ENCODE measurements around the gene TMEM120B. TPM values are rescaled to one million over a fixed set of nuclear protein-coding genes. Genes with fewer than 3 reads are reported as not detected.
A peak's percentile ranks its signal among the peaks of the same experiment; 100 is the strongest.
"Not testable (repeated sequence)": the region's sequence is repeated elsewhere in the genome, so short reads cannot be mapped to it uniquely, and the experiment has no call there.

TMEM120B gene
- total RNA-seq, 1 experiment from 2014 or later, result 8.7 TPM

GRCh38 chr12:121789800-121790728 lies 77.5 kb downstream of the TMEM120B start:
- Histone ChIP-seq H4K20me1 (ENCODE audit: insufficient read depth, low read depth, low read length) (no peaks in the 10 kb centered on the region), H3K9me3 (ENCODE audit: low read length) (no peaks in the 10 kb centered on the region), H3K79me2 (ENCODE audit: low read length) (no peaks in the 10 kb centered on the region), H3K4me1 (ENCODE audit: low read length) (peaks cover 41% of the 10 kb centered on the region), H3K36me3 (ENCODE audit: insufficient read depth, low read length) (no peaks in the 10 kb centered on the region), H3K9ac (ENCODE audit: low read length) (peak overlapping the region; percentile 51), H3K27me3 (ENCODE audit: low read length) (no peaks in the 10 kb centered on the region), H3K27ac (ENCODE audit: low read length) (no peak overlapping the region), H3K9me2 (replicated peaks; ENCODE audit: insufficient read depth, low read length) (no peaks in the 10 kb centered on the region), H3K4me3 (ENCODE audit: low read length) (no peak overlapping the region; the same call in 1 of the 2 replicates), H3K4me2 (ENCODE audit: low read depth, low read length, poor library complexity, severe bottlenecking) (peak overlapping the region; percentile 34), H2AFZ (ENCODE audit: low read length) (peak overlapping the region; percentile 18; the same call in 1 of the 2 replicates)
- DNase-seq, result peak; percentile 81

GRCh38 chr12:121790785-121791184 lies 78.2 kb downstream of the TMEM120B start:
- H2AFZ ChIP-seq (ENCODE audit: low read length); H3K27me3 ChIP-seq (ENCODE audit: low read length); H3K4me2 ChIP-seq (ENCODE audit: low read depth, low read length, poor library complexity, severe bottlenecking); H3K9me2 ChIP-seq (replicated peaks; ENCODE audit: insufficient read depth, low read length); H3K9me3 ChIP-seq (ENCODE audit: low read length); H3K79me2 ChIP-seq (ENCODE audit: low read length); H3K36me3 ChIP-seq (ENCODE audit: insufficient read depth, low read length); DNase-seq; H4K20me1 ChIP-seq (ENCODE audit: insufficient read depth, low read depth, low read length); H3K27ac ChIP-seq (ENCODE audit: low read length); H3K4me3 ChIP-seq (ENCODE audit: low read length): not testable (repeated sequence)
- Histone ChIP-seq H3K4me1 (ENCODE audit: low read length) (peaks cover 44% of the 10 kb centered on the region), H3K9ac (ENCODE audit: low read length) (0 out of 2 replicates have a peak overlapping the region, but pooled peaks have one; percentile 51)

DNA sequence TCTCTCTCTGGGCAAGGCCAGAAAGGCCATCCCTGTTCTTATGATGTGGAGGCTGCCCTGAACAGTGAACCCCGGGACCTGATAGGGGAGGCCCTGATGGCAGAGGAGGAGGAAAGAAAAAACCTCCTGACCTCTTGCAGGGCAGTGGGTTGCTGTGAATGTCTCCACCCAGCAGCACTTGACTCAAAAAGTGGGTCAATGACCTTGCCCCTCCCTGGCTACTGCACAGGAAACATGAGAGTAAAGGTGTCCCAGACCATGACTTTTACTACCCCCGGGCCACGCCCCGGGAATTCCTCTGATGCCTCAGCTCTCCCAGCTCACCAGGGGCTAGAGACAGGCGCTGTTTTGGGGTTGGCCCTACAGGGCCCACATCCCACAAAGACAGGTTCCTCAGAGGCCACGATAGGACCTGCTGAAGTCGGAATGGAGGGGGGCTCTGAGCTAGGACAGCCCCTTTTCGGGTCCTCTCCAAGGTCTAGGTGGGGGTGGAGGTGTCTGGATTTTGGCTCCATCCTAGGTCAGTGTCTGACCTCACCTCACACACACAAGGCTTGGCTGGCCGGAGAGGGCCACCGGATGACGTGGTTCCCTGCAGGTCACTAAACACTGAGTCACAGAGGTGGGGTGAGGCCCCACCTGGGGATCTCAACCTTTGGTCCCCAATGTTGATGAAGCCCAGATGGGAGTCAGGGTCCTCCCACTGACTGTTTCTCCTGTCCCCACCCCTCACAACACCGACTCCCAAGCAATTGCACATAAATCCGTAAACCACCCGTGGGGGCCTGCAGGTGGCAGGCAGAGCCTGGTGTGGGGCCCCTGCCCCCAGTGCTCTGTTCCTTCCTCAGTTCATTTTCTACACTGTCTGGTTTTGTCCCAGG lies 79.4 kb downstream of the TMEM120B start:
- Histone ChIP-seq H3K4me1 (ENCODE audit: low read length) (peaks cover 44% of the 10 kb centered on the region), H3K9me2 (replicated peaks; ENCODE audit: insufficient read depth, low read length) (no peaks in the 10 kb centered on the region), H3K36me3 (ENCODE audit: insufficient read depth, low read length) (no peaks in the 10 kb centered on the region), H3K27me3 (ENCODE audit: low read length) (no peaks in the 10 kb centered on the region), H3K9me3 (ENCODE audit: low read length) (no peaks in the 10 kb centered on the region), H4K20me1 (ENCODE audit: insufficient read depth, low read depth, low read length) (peaks cover 4% of the 10 kb centered on the region; the same call in 1 of the 2 replicates), H3K4me3 (ENCODE audit: low read length) (no peak overlapping the region), H3K4me2 (ENCODE audit: low read depth, low read length, poor library complexity, severe bottlenecking) (no peak overlapping the region), H3K27ac (ENCODE audit: low read length) (no peak overlapping the region), H2AFZ (ENCODE audit: low read length) (no peak overlapping the region), H3K9ac (ENCODE audit: low read length) (no peak overlapping the region), H3K79me2 (ENCODE audit: low read length) (no peaks in the 10 kb centered on the region)
- peak; percentile 43 for DNase-seq

GRCh38 chr12:121792607-121793439 lies 80.3 kb downstream of the TMEM120B start:
- no peak overlapping the region for H2AFZ ChIP-seq (ENCODE audit: low read length)
- no peaks in the 10 kb centered on the region for H3K36me3 ChIP-seq (ENCODE audit: insufficient read depth, low read length)
- H3K9me3 ChIP-seq (ENCODE audit: low read length), result no peaks in the 10 kb centered on the region
- DNase-seq, result peak; percentile 68
- H4K20me1 ChIP-seq (ENCODE audit: insufficient read depth, low read depth, low read length), result peaks cover 4% of the 10 kb centered on the region; the same call in 1 of the 2 replicates
- H3K4me3 ChIP-seq (ENCODE audit: low read length), result peak overlapping the region; percentile 65
- H3K4me2 ChIP-seq (ENCODE audit: low read depth, low read length, poor library complexity, severe bottlenecking), result peak overlapping the region; percentile 60
- no peaks in the 10 kb centered on the region for H3K79me2 ChIP-seq (ENCODE audit: low read length)
- no peak overlapping the region for H3K27ac ChIP-seq (ENCODE audit: low read length)
- H3K9me2 ChIP-seq (replicated peaks; ENCODE audit: insufficient read depth, low read length), result no peaks in the 10 kb centered on the region
- peak overlapping the region; percentile 53 for H3K9ac ChIP-seq (ENCODE audit: low read length)
- H3K27me3 ChIP-seq (ENCODE audit: low read length), result no peaks in the 10 kb centered on the region
- peaks cover 44% of the 10 kb centered on the region for H3K4me1 ChIP-seq (ENCODE audit: low read length)

- no peaks in the 10 kb centered on the region for H3K36me3 ChIP-seq (ENCODE audit: insufficient read depth, low read length)
- no peaks in the 10 kb centered on the region for H3K9me2 ChIP-seq (replicated peaks; ENCODE audit: insufficient read depth, low read length)
- H3K4me3 ChIP-seq (ENCODE audit: low read length), result peak within 1 kb of the TSS; percentile 65
- H4K20me1 ChIP-seq (ENCODE audit: insufficient read depth, low read depth, low read length), result peaks cover 4% of the 10 kb centered on the region; the same call in 1 of the 2 replicates
- H3K4me1 ChIP-seq (ENCODE audit: low read length), result peaks cover 44% of the 10 kb centered on the region
- peak within 1 kb of the TSS; percentile 56 for H3K9ac ChIP-seq (ENCODE audit: low read length)
- no peaks in the 10 kb centered on the region for H3K27me3 ChIP-seq (ENCODE audit: low read length)
- no peaks in the 10 kb centered on the region for H3K9me3 ChIP-seq (ENCODE audit: low read length)
- H3K27ac ChIP-seq (ENCODE audit: low read length), result no peak within 1 kb of the TSS
- no peaks in the 10 kb centered on the region for H3K79me2 ChIP-seq (ENCODE audit: low read length)
- peak within 1 kb of the TSS; percentile 59; the same call in 1 of the 2 replicates for H2AFZ ChIP-seq (ENCODE audit: low read length)
- DNase-seq, result peak; percentile 75
- H3K4me2 ChIP-seq (ENCODE audit: low read depth, low read length, poor library complexity, severe bottlenecking), result peak within 1 kb of the TSS; percentile 60
Observed at GRCh38 chr12:121793440-121793837, 80.9 kb downstream of the TMEM120B start, which contains the start of gene RHOF. Gene RHOF, minus strand, starts transcription at chr12:121793688. Its CDS starts 55 bp downstream, at chr12:121793633.

DNA sequence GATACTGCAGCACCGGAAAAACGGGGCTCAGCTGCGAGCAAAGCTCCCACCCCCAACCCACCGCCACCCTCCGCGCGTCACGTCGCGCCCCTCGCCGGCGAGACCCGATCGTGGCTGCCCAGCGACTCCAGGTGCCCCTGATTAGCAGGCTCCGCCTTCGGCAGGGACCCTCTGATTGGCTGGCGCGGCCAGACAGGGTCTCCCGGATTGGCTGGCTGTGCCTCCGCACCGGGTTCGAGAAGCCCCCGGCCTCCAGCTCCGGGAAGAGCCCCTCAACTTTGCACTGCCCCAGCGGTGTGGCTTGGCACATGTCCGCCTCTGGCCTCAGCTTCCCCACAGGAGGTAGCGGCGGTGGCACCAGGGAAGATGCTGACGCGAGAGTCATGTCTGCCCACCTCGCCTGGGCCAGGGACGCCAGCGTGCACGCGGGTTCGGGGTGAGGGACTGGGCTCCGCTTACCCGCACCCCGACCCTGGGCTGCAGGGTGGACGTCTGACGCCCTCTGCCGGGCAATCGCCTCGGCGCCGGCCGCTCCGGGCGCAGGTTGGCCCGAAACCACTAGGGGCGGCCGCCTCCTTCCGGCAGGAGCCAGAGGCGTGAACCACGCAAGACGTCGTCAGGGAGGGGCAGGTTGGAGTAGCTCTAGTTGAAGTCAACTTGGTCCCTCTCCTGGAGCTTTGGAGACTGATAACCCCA lies 81.4 kb downstream of the TMEM120B start:
- Histone ChIP-seq H3K9me3 (ENCODE audit: low read length) (no peaks in the 10 kb centered on the region), H4K20me1 (ENCODE audit: insufficient read depth, low read depth, low read length) (peaks cover 4% of the 10 kb centered on the region; the same call in 1 of the 2 replicates), H2AFZ (ENCODE audit: low read length) (peak overlapping the region; percentile 59; the same call in 1 of the 2 replicates), H3K4me1 (ENCODE audit: low read length) (peaks cover 46% of the 10 kb centered on the region), H3K4me3 (ENCODE audit: low read length) (peak overlapping the region; percentile 65), H3K9ac (ENCODE audit: low read length) (peak overlapping the region; percentile 56), H3K79me2 (ENCODE audit: low read length) (no peaks in the 10 kb centered on the region), H3K27me3 (ENCODE audit: low read length) (no peaks in the 10 kb centered on the region), H3K4me2 (ENCODE audit: low read depth, low read length, poor library complexity, severe bottlenecking) (peak overlapping the region; percentile 60), H3K27ac (ENCODE audit: low read length) (no peak overlapping the region), H3K36me3 (ENCODE audit: insufficient read depth, low read length) (no peaks in the 10 kb centered on the region), H3K9me2 (replicated peaks; ENCODE audit: insufficient read depth, low read length) (no peaks in the 10 kb centered on the region)
- peak; percentile 96 for DNase-seq

GRCh38 chr12:121794534-121795033 lies 82.0 kb downstream of the TMEM120B start:
- H3K27ac ChIP-seq (ENCODE audit: low read length), result no peak overlapping the region
- H3K27me3 ChIP-seq (ENCODE audit: low read length), result no peaks in the 10 kb centered on the region
- peak overlapping the region; percentile 55 for H3K4me3 ChIP-seq (ENCODE audit: low read length)
- H3K36me3 ChIP-seq (ENCODE audit: insufficient read depth, low read length), result no peaks in the 10 kb centered on the region
- H3K9me2 ChIP-seq (replicated peaks; ENCODE audit: insufficient read depth, low read length), result no peaks in the 10 kb centered on the region
- H3K9me3 ChIP-seq (ENCODE audit: low read length), result no peaks in the 10 kb centered on the region
- peak overlapping the region; percentile 56 for H3K9ac ChIP-seq (ENCODE audit: low read length)
- no peak for DNase-seq
- no peaks in the 10 kb centered on the region for H3K79me2 ChIP-seq (ENCODE audit: low read length)
- peaks cover 4% of the 10 kb centered on the region; the same call in 1 of the 2 replicates for H4K20me1 ChIP-seq (ENCODE audit: insufficient read depth, low read depth, low read length)
- H3K4me2 ChIP-seq (ENCODE audit: low read depth, low read length, poor library complexity, severe bottlenecking), result peak overlapping the region; percentile 60
- peaks cover 45% of the 10 kb centered on the region for H3K4me1 ChIP-seq (ENCODE audit: low read length)
- H2AFZ ChIP-seq (ENCODE audit: low read length), result peak overlapping the region; percentile 21; the same call in 1 of the 2 replicates

Data from Karpas-422 (cell line).